ENCODE data around the gene DNAH7. TPM values are rescaled to one million over a fixed set of nuclear protein-coding genes. Genes with fewer than 3 reads are reported as not detected.

The DNAH7 gene
- total and polyA plus RNA-seq, 9 of the 15 experiments (the other 6 are each of a cell fraction or from before 2014, with no cell fraction given): 0.03 to 0.42 (median 0.18) TPM

GRCh38 chr2:196113061-196113974, 44.7 kb upstream of the DNAH7 start (continued):
- no peak for TF ChIP-seq PHTF2 (CRISPR knock-in tag; IDR thresholded peaks at IDR 0.05)

GRCh38 chr2:196112418-196113034, 43.9 kb upstream of the DNAH7 start:
- Histone ChIP-seq H3K27me3 (ENCODE audit: control insufficient read depth in 2 of 2, insufficient read depth in 2 of 2, low read length in 2 of 2) (no peaks in the 10 kb centered on the region), H3K27ac (ENCODE audit: extremely low read depth, low read depth, low read length) (peak overlapping the region; percentile 66; the same call in 2 of the 3 replicates), H4K20me1 (replicated peaks; ENCODE audit: control insufficient read depth, insufficient read depth, low read length) (no peaks in the 10 kb centered on the region), H3K36me3 (ENCODE audit: control insufficient read depth, insufficient read depth, low read length) (no peaks in the 10 kb centered on the region), H3K4me2 (ENCODE audit: insufficient read depth, low read length) (no peak overlapping the region; the same call in 1 of the 2 replicates), H3K9ac (ENCODE audit: insufficient read depth in 1 of 2, low read depth in 2 of 2, low read length in 2 of 2) (peak overlapping the region in 1 of 2 experiments; percentile 61; a peak in 1 of 4 replicates), H2AFZ (ENCODE audit: low read depth, low read length) (peak overlapping the region; percentile 98), H3K79me2 (ENCODE audit: control insufficient read depth, insufficient read depth, low read length) (no peaks in the 10 kb centered on the region), H3K4me3 (no peak overlapping the region), H3K4me1 (replicated peaks in 1 of 2; ENCODE audit: control insufficient read depth in 2 of 2, insufficient read depth in 2 of 2, low read length in 2 of 2) (peaks cover 0 to 13% of the 10 kb centered on the region in 2 experiments; a peak in 1 of 5 replicates), H3K9me3 (replicated peaks; ENCODE audit: control insufficient read depth, insufficient read depth, low read depth, low read length) (no peaks in the 10 kb centered on the region), H3K9me1 (ENCODE audit: control insufficient read depth, insufficient read depth, low read length) (no peaks in the 10 kb centered on the region)
- POLR2A ChIA-PET: interaction anchor here (0.7 kb wide), 1 partner anchor 881 kb away, joined by 3 read pairs; no protein-coding TSS in a partner anchor
- peak; percentile 61 for ATAC-seq
- FAIRE-seq: no peak
- no TSS peak for BruUV-seq (replicated peaks)
- in situ Hi-C loops (cut with MboI): no loop called here
- 54% methylated on average over 5 of the region's 5 CpGs for WGBS (ENCODE audit: insufficient coverage, low coverage, missing lambda C conversion rate)
- intact Hi-C loops (cut with micrococcal nuclease): no loop called here
- CTCF ChIA-PET (ENCODE audit: low intra/inter-chr PET ratio): no interaction called here
- no peak for DNase-seq (ENCODE audit: extremely low read depth in 1 of 4, low spot score in 3 of 4)
- no peak for TF ChIP-seq STAT5A (IDR thresholded peaks at IDR 0.05; ENCODE audit: borderline replicate concordance, low read length)
- no peak for TF ChIP-seq STAG1 (CRISPR knock-in tag; IDR thresholded peaks at IDR 0.05; ENCODE audit: borderline replicate concordance)
- no peak for TF ChIP-seq POLR2G (IDR thresholded peaks at IDR 0.05; ENCODE audit: low read depth, low read length)
- TF ChIP-seq ZNF384 (IDR thresholded peaks at IDR 0.05; ENCODE audit: low read depth, low read length): no peak
- no peak for TF ChIP-seq GABPA (tag; conservative IDR thresholded peaks at IDR 0.05; ENCODE audit: low read depth)
- TF ChIP-seq TFE3 (CRISPR knock-in tag; IDR thresholded peaks at IDR 0.05): peak; percentile 85
- TF ChIP-seq RAD51 (IDR thresholded peaks at IDR 0.05; ENCODE audit: borderline replicate concordance, low read depth): peak; percentile 73
- peak; percentile 42 for TF ChIP-seq USF2 (CRISPR knock-in tag; IDR thresholded peaks at IDR 0.05)
- TF ChIP-seq PHB (CRISPR knock-in tag; IDR thresholded peaks at IDR 0.05): no peak
- TF ChIP-seq ZNF668 (CRISPR knock-in tag; IDR thresholded peaks at IDR 0.05): no peak
- no peak for TF ChIP-seq ZKSCAN8 (CRISPR knock-in tag; IDR thresholded peaks at IDR 0.05)
- no peak for TF ChIP-seq ATF4 (CRISPR knock-in tag; IDR thresholded peaks at IDR 0.05)
- TF ChIP-seq ATF3 (IDR thresholded peaks at IDR 0.05): 0 out of 2 replicates have a peak, but pooled peaks have one; percentile 11
- TF ChIP-seq ATF3 (CRISPR knock-in tag; conservative IDR thresholded peaks at IDR 0.05): no peak

All from K562 (cell line).